IPS DF 6.9 (cell line): ENCODE data around the gene TAAR9.

Source experiments
- DNase-seq: peaks from one replicate; pipeline ENCODE4 v3.0.0-alpha.2; 2013; ENCODE audit warnings: low read depth, low spot score
- H3K27ac ChIP-seq: one replicate; pipeline ENCODE4 v1.5.1; 2013; ENCODE audit warnings: low read length, control low read depth
- H3K27me3 ChIP-seq: 2 replicates; pipeline ENCODE4 v1.6.1; 2013; ENCODE audit warnings: mild to moderate bottlenecking, low read length; ENCODE audit not compliant: control insufficient read depth, insufficient read depth
- H3K36me3 ChIP-seq: 2 replicates; pipeline ENCODE4 v1.6.1; 2013; ENCODE audit warnings: low read length; ENCODE audit not compliant: control insufficient read depth, insufficient read depth
- H3K4me1 ChIP-seq: 2 replicates; pipeline ENCODE4 v1.6.1; 2013; ENCODE audit warnings: low read length; ENCODE audit not compliant: control insufficient read depth, insufficient read depth
- H3K4me3 ChIP-seq: 2 replicates; pipeline ENCODE4 v1.5.1; 2013; ENCODE audit warnings: mild to moderate bottlenecking, low read length
- H3K9me3 ChIP-seq: 2 replicates; pipeline ENCODE4 v1.6.1; 2013; ENCODE audit warnings: low read length, inconsistent platforms; ENCODE audit not compliant: control insufficient read depth, insufficient read depth
- WGBS: extraction: QIAGEN DNeasy Blood & Tissue Kit; methylation state at CpG from one replicate; pipeline ENCODE4 v1.1.7; 2013; ENCODE audit warnings: mixed read lengths, missing lambda C conversion rate; ENCODE audit not compliant: insufficient read length, insufficient coverage; 5-methylcytosine and 5-hydroxymethylcytosine counted together

TAAR9 gene

GRCh38 chr6:132587424-132587823, 49.3 kb downstream of the TAAR9 start:
- Histone ChIP-seq H3K4me3 (no peak overlapping the region), H3K27me3 (no peaks in the 10 kb centered on the region), H3K4me1 (no peaks in the 10 kb centered on the region), H3K9me3 (no peaks in the 10 kb centered on the region), H3K36me3 (no peaks in the 10 kb centered on the region), H3K27ac (no peak overlapping the region)
- no peak for DNase-seq
- 100% methylated on average over 1 of the region's 2 CpGs for WGBS
